Kidney (tissue), 14 donors: ENCODE data around the gene BTG1. TPM values are rescaled to one million over a fixed set of nuclear protein-coding genes. Genes with fewer than 3 reads are reported as not detected.

Experiments
- DNase-seq, 5 donors: peaks; one replicate each; pipeline ENCODE4 v3.0.0-alpha.2; 2013 to 2020
- FAIRE-seq: peaks from 2 replicates; lab custom pipeline; 2012; peaks lifted over from hg19 to GRCh38; lab: Jason Lieb, UNC
- H3K27ac ChIP-seq, 2 donors: one replicate each; pipeline ENCODE4 v1.7.0; 2013; ENCODE audit warnings: low read depth in 2 of 2, low read length in 2 of 2, inconsistent platforms in 1 of 2
- H3K27me3 ChIP-seq: one replicate; pipeline ENCODE4 v1.7.1; 2013; ENCODE audit warnings: low read length, inconsistent platforms; ENCODE audit not compliant: control insufficient read depth, insufficient read depth
- H3K36me3 ChIP-seq, 3 donors: one replicate each; pipeline versions ENCODE4 v1.7.0 to v1.7.1; 2013; ENCODE audit warnings: low read length in 3 of 3, control low read depth in 1 of 3, inconsistent platforms in 1 of 3; ENCODE audit not compliant: insufficient read depth in 3 of 3, control insufficient read depth in 2 of 3
- H3K4me1 ChIP-seq, 3 donors: one replicate each; pipeline versions ENCODE4 v1.7.0 to v1.7.1; 2013; ENCODE audit warnings: low read length in 3 of 3, inconsistent platforms in 1 of 3, low read depth in 1 of 3; ENCODE audit not compliant: control insufficient read depth in 2 of 3, insufficient read depth in 2 of 3
- H3K4me3 ChIP-seq, 3 donors: one replicate each; pipeline versions ENCODE4 v1.7.0 to v1.8.1; 2013; ENCODE audit warnings: low read length in 3 of 3, control low read depth in 1 of 3, inconsistent platforms in 1 of 3
- H3K9ac ChIP-seq, 3 donors: one replicate each; pipeline versions ENCODE4 v1.7.0 to v1.7.1; 2013; ENCODE audit warnings: low read length in 3 of 3, control low read depth in 1 of 3, inconsistent platforms in 1 of 3
- H3K9me3 ChIP-seq, 3 donors: one replicate each; pipeline versions ENCODE4 v1.7.0 to v1.7.1; 2013; ENCODE audit warnings: low read length in 3 of 3, control low read depth in 1 of 3, inconsistent platforms in 1 of 3; ENCODE audit not compliant: control insufficient read depth in 2 of 3, insufficient read depth in 1 of 3
- intact Hi-C: fragments of 100-400 bp; cut with DNase I; formaldehyde crosslinking; loops from one replicate; pipeline ENCODE4 v1.11.1; 2022
- polyA plus RNA-seq: library from polyadenylated mRNA; stranded (reverse); fragments of 350-450 nt; fragmentation: Illumina TruSeq; extraction: RNeasy Lipid Tissue Mini Kit (QIAGEN cat#74804); gene quantifications from one replicate; pipeline ENCODE4 v1.2.3, GENCODE V29; 2014; ENCODE audit warnings: low read depth, low replicate concordance; ENCODE audit not compliant: insufficient read depth
- total RNA-seq: library from RNA; stranded (reverse); fragmentation: NEBNext Ultra II Directional; extraction: Animal tissue kit (Norgen Biotek cat#: 25700); gene quantifications from one replicate; pipeline ENCODE4 v1.2.1, GENCODE V29; 2021
- TF ChIP-seq, protein P1 (sequence below): IDR thresholded peaks from 3 replicates; pipeline ENCODE4 v1.5.1; 2012; ENCODE audit warnings: mild to moderate bottlenecking, moderate library complexity, borderline replicate concordance; ENCODE audit not compliant: insufficient read depth; ENCODE audit errors: extremely low read depth
- donor health status: control.
- donor health status: control.
- donor health status: control.
- donor health status: control.
- donor health status: control.
- donor health status: DM: yes; HTN: yes; CAD: no.
- donor health status: Normal renal cell carcinoma (clear cell type).

Gene BTG1
- total and polyA plus RNA-seq, 2 donors from 2014 or later, result 59.9 to 173 TPM

DNA sequence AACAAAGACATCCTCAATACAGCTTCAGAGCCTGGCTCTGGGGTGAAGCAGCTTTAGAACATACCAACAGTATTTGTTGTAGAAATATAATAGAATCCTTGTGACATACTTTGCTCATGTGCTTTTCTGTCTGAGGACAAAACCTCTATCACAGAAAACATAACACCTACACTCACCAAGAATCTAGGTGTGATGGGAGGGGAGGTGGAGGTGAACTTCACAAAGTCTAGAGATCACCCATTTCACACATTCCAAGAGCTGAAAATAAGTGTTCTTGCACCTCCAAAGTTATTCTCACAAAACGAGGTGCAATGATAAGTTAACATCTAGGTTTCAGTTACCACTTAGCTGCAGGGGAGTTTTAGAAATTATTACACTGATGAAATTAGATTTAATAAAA, 32.7 kb upstream of the BTG1 start:
- Histone ChIP-seq H3K9ac (no peak overlapping the region), H3K36me3 (no peaks in the 10 kb centered on the region), H3K4me3 (no peak overlapping the region), H3K27me3 (no peaks in the 10 kb centered on the region), H3K27ac (no peak overlapping the region), H3K9me3 (no peaks in the 10 kb centered on the region), H3K4me1 (no peaks in the 10 kb centered on the region)
- intact Hi-C loops, result no loop called here
- TF ChIP-seq, protein P1, sequence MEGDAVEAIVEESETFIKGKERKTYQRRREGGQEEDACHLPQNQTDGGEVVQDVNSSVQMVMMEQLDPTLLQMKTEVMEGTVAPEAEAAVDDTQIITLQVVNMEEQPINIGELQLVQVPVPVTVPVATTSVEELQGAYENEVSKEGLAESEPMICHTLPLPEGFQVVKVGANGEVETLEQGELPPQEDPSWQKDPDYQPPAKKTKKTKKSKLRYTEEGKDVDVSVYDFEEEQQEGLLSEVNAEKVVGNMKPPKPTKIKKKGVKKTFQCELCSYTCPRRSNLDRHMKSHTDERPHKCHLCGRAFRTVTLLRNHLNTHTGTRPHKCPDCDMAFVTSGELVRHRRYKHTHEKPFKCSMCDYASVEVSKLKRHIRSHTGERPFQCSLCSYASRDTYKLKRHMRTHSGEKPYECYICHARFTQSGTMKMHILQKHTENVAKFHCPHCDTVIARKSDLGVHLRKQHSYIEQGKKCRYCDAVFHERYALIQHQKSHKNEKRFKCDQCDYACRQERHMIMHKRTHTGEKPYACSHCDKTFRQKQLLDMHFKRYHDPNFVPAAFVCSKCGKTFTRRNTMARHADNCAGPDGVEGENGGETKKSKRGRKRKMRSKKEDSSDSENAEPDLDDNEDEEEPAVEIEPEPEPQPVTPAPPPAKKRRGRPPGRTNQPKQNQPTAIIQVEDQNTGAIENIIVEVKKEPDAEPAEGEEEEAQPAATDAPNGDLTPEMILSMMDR, result no peak
- no peak for FAIRE-seq
- DNase-seq, result no peak

DNA sequence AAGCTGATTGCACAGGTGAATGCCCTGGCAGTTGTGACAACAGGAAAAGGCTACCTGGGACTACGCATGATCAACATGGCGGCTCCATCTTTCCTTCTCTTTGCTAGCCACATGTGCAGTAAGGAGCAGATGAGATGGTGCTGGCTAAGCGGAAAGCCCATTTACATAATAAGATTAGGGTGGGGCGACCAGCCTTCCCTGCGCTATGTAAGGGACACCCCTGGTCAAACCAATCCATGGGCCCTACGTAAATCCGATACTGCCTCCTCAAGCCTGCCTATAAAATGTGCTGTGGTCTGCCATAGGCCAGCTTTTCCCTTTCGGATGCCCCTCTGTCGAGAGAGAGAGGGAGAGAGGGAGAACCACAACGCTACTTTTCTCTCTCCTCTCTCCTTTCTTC, 31.0 kb upstream of the BTG1 start:
- no peak for FAIRE-seq
- H3K4me3 ChIP-seq, result no peak overlapping the region

DNA sequence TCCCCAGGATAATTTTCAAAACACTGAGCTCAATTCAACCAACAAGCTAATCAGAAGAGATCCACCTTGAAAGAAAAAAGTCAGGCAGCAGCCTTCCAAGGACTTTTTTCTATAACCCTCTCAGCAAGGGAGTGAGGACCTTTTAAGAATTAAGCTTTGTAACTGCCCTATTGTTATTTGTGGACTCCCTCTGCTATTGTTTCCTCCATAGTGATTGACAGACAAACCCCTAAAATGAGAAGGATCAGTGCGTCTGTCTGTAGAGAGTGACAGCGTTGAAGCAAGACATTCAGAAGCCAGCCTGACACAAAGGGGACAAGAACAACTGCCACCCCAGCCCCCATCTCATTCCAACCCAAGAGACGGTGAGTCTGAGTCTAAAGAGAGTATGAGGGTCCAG, 30.3 kb upstream of the BTG1 start:
- Histone ChIP-seq H3K36me3 (no peaks in the 10 kb centered on the region), H3K9ac (no peak overlapping the region), H3K27ac (no peak overlapping the region), H3K4me3 (no peak overlapping the region), H3K4me1 (no peaks in the 10 kb centered on the region), H3K27me3 (no peaks in the 10 kb centered on the region), H3K9me3 (no peaks in the 10 kb centered on the region)
- TF ChIP-seq, protein P1, result no peak
- no peak for FAIRE-seq
- intact Hi-C loops, result no loop called here
- DNase-seq, result no peak

More for the DNA sequence above, 31.0 kb upstream of the BTG1 start:
- Histone ChIP-seq H3K27ac (no peak overlapping the region), H3K36me3 (no peaks in the 10 kb centered on the region), H3K9me3 (no peaks in the 10 kb centered on the region), H3K4me1 (no peaks in the 10 kb centered on the region), H3K27me3 (no peaks in the 10 kb centered on the region), H3K9ac (no peak overlapping the region)
- intact Hi-C loops, result no loop called here
- DNase-seq, result no peak
- TF ChIP-seq, protein P1, result no peak

DNA sequence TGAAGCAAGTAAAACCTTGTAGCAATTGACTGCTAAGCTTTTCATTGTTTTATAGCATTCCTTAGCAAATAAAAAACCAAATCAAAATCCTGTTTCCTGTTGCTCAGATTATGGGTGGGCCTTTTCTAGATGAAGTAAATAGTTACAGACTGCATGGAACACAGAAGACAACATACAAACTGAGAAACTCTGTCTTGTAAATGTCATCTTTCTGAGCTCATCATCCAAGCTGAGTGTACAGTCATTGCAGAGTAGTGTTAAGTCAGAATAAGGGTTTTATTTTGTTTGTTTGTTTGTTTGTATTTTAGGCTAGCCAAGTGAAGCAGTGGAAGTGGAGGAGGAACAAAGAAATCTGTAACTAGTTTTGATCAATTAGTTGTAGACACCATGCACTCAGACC, 24.4 kb upstream of the BTG1 start:
- Histone ChIP-seq H3K9me3 (no peaks in the 10 kb centered on the region), H3K4me3 (no peak overlapping the region), H3K27ac (no peak overlapping the region), H3K36me3 (no peaks in the 10 kb centered on the region), H3K4me1 (no peaks in the 10 kb centered on the region), H3K9ac (no peak overlapping the region), H3K27me3 (no peaks in the 10 kb centered on the region)
- no peak for DNase-seq
- no peak for FAIRE-seq
- TF ChIP-seq, protein P1, result no peak
- intact Hi-C loops, result no loop called here
